HG02970 (cell line): ENCODE measurements around the gene CHRNA9.

Experiments used
- ATAC-seq: cut with Tn5 transposase; IDR thresholded peaks from one replicate; pipeline ENCODE4 v1.9.1; 2021; ENCODE audit warnings: mild to moderate bottlenecking, moderate library complexity, moderate number of reproducible peaks; ENCODE audit not compliant: unreplicated experiment, low FRiP score

The CHRNA9 gene

DNA sequence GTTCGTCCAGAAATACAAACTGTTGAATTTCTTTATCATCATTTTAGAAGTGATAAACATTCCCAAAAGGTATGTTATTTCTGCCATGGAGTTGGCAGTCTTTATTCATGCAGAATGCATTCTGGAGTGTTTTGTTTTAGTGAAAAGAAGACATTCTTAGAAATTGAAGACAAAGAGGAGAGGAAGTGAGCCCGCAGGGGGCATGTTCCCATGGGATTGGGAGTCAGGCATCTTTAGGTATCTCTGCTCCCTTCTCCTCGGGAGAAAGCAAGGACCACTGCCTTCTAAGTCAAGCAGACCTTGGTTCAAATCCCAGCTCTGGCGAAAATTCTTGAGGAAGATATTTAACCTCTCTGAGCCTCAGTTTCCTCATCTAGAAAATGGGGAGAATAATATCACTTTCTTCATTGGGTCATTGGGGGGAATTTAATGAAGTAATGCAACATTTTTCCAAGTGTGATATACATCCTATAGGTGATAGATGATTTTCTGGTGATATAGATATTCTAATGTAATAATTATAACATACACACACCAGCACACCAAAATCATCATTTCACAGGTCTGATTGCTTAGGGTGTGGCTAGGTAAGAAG is 26.5 kb upstream of the CHRNA9 start:
- ATAC-seq = no peak

DNA sequence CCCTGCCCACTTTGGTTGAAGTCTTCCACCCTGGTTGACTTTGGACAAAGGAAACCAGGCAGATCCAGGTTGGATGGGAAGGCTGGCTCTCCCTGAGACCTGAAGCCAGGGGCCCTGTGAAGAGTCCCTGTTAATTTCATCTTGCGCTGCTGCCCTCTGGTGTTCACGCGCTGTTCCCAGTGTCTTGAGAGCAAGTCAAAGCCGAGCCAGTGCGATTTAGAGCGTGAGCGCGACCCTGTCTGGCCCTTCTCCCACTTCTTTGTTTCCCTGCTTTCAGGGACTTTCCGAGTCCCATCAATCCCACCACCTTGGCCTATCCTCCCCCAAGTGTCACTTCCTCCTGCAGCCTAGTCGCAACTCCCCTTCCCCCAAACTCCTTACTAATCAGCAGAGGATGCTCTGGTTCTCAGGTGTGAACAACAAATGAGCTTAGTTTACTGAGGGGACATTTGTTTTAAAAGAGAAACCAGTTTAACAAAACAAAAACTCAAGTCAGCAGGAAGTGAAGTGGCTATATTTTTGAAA is 25.8 kb upstream of the CHRNA9 start:
- ATAC-seq = peak; percentile 31

DNA sequence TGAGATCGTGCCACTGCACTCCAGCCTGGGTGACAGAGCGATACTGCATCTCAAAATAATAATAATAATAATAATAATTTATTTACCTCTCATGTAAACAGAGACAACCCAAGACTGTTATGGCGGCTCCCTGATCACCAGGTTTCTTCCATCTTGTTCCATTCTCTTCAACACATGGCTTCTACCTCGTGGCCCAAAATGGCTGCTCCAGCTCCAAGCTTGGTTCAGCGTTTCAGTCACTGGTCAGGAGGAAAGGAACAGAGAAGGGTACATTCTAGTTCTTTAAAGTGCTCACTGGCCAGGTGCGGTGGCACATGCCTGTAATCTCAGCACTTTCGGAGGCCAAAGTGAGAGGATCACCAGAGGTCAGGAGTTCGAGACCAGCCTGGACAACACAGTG is 24.9 kb upstream of the CHRNA9 start:
- ATAC-seq = no peak

DNA sequence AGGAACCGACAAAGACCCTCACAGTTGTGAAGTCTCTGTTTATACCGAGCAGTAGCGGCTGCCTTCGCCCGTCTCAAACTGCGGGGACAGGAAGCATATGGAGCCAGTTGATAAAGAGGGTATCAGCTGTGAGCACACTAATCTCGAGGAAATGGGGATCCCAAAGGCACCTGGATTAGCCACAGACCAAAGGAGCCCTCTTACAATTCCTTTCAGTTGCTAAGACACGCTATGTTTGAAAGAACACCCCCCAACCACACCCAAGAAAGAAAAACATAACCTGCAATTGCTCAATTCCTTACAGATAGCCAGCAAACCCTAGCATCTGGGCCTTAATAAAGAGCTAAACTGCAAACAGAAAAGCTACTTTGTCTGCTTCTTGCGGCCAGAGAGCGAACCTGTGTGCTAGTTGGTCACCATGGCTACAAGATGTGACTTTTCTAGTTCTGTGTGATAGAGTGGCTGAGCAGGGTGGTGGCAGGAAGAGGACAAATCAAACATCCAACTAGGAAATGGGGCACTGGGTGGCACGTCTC is 23.3 kb upstream of the CHRNA9 start:
- ATAC-seq = no peak

DNA sequence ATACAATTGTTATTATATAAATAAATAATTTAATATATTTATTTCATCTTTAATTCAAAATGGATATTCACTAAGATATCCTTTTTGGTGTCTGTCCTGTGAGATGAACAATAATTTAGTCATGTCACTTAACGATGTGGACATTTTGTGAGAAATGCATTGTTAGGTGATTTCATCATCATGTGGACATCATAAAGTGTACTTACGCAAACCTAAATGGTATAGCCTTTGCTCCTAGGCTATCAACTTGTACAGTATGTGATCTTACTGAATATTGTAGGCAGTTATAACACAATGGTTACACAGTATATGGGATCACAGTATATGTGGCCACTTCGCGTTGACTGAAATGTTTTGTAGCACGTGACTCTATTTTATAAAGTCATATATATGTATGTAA is 20.2 kb upstream of the CHRNA9 start:
- ATAC-seq = no peak

DNA sequence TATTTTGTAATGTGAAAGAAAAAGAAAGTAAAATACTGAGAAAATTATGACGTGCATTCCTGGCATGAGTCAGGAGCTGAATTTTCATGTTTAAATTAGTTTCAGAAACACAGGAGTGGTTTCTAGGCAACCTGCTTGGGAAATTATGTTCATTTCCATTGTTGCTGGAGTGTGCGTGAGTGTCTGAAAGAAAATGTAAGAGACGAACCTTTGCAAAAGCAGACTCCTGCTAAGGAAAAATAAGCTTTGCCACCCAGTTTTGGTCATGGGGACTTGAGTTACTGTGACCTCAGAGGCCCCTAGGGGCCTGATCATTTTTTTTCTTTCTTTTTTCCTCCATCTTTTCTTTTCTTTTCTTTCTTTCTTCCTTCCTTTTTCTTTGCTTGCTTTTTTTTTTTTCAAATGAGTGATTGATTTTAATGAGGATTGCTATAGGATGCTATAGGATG is 18.8 kb upstream of the CHRNA9 start:
- peak; percentile 51 for ATAC-seq

DNA sequence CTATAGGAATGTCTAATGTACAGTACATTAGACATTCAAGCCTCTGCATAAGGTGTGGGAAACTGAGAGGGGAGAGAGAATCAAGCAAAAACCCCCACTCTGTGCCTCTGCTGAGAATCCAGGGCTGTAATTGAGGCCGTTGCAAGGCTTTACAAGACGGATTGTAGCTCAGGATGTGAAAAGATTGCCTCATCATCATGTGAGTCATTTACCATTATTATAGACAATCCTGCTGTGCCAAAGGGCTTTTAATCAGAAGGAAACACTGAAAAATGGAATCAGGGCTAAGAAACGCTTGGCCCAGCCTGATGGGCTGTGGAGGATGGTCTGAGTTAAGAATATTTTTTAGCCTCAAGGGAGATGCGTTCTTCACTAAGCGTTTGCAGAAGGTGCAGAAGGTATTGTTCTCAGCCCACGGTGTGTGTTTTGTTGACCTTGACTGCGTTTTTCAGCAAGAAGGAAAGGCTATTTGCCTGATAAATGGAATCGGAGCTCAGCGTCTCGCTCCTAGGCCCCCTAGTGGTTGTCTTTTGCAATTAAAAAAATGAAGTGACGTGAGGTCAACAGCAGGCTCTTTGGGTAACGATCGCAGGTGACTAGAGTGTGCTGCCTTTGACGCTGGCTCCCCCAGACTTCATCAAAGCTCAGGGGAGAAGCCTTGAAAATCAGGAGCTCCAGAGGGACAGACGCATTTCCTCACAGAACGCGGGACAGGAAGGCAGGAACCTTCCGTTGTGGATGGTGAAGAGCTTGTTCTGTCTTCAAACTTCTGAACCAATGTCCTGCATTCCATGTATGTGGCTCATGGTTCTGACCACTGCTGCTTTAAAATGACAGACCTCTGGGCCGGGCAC is 18.1 kb upstream of the CHRNA9 start:
- ATAC-seq = peak; percentile 52

DNA sequence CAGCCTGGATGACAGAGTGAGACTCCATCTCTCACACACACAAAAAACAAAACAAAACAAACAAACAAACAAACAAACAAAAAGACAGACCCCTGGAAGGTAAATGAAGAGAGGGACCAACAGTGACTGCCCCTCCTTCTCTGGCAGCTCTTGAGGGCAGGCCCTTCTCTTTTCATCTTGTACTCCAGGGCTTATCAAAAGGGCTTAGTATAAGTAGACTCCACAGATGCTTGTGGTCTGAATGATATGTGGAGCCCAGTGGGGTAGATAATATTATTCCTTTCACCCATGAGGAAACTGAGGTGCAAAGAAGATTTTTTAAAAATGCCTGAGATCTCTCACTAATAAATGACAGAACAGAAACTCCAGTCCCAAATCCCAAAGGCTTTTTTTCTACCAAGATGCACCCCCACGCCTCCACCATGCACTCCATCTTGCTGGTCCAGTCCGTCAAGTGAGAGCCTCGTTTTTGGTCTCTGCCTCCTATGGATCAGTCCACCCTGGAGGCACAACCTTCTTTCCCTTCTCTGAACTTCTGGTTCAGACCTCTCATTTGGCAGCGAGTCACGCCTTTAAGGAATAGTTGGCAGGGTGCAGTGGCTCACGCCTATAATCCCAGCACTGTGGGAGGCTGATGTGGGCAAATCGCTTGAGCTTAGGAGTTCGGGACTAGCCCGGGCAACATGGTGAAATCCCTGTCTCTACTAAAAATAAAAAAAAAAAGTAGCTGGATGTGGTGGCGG is 17.0 kb upstream of the CHRNA9 start:
- no peak for ATAC-seq

DNA sequence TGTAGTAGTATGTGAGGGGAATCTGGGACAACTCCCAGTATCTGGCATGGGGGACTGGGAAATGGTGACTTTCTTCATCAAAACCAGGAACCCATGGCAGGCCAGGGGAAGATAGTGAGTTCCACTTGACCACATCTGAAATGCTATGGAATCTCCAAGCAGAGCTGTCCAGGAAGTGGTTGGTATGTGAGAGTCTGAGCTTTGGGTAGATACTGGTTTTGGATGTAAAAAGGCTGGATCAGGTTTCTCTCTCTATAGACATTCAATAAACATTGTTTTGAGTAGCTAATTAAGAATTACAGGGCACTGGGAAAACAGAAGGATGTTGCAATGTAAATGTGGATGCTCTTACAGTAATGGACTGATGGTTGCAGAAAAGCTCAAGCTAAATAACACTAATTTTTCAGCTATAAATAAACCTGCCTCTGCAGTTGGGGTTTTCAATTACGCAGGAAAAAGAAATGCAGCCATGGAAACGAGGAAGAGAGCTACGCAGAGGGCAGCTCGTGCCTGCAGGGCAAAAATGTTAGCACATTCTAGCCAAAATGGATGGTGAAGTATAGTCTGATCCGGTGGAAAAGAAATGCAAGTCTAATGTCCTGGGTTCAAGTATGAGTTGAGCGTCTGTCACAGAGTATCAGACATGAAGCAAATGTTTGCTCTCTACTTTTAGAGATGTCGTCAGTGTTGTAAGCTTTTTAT is 13.4 kb upstream of the CHRNA9 start:
- no peak for ATAC-seq

DNA sequence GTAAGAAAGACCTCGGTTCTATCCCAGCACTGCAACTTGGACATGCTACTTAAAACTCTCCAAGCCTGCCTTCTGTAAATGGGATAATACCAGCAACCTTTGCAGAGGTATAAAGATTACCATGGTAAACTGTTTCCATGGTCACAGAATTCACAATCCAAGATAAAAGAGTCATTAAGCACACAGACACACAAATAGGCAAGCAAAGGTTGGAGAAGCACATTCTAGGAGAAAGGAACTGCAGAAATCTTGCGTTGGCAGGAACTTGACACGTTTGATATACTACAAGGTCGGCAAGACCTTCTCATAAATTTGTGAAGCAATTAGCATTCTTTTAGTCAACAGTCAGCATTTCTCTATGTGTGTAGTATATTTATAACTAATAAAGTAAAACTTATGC is 12.3 kb upstream of the CHRNA9 start:
- no peak for ATAC-seq

DNA sequence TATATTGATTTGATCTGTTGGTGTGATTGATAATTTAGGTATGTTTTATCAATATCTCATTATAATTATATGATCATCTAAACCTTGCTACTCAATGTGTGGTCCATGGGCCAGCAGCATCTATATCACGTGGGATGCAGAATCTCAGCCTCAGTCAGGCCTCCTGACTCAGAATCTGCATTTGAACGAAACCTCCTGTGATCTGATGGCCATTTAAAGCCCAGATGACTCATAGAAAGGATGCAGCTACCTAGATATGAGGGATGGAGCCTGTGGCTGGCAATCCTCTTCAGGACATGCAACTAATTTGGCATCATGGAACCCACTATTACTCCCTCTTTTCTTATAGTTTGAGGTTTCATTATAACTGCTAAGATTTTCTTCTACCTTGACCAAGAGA is 11.3 kb upstream of the CHRNA9 start:
- no peak for ATAC-seq

DNA sequence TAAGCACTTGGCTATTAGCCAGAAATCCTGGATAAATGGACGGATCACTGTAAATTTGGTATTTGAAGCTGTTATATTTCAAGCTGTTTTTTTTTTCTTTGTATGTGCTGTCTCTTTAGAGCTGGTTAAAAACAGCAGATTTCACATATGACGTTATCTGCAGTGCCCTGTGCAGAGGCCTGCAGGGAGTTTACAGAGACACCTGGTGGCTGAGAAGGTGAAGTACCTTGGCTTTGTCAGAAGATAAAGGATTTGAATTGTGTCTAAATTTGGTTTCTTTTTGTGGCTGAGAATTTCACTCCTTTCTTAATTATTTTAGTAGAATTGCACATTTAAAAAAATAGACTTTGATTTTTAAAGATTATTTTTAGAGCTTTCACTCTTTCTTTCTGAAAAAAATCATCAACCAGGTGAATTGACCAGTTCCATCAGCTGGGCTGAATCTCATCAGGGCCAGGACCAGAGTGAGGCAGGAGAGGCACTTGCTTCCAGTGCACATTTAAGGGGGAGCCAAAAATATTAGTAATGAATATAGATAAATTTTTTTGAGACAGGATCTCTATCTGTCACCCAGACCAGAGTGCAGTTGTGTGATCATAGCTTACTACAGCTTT is 9.6 kb upstream of the CHRNA9 start:
- no peak for ATAC-seq

DNA sequence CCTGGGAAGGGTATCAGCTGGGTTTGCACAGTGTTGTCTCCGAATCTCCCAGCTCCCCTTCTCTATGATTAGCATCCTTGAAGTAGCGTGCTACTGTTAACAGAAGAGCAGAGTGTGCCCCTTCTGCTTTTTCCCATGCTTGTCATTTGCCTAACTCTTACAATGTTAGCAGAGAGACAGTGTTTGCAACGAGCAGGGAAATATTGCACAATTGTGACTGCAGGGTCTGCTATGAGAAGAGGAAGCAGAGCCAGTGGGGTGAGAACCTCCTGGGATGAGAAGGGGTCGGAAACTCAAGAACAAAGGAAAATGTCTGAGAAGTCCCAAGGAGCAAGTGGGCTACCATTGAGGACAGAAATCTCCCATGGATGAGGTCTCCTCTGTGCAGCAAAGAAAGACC is 7.8 kb upstream of the CHRNA9 start:
- no peak for ATAC-seq

DNA sequence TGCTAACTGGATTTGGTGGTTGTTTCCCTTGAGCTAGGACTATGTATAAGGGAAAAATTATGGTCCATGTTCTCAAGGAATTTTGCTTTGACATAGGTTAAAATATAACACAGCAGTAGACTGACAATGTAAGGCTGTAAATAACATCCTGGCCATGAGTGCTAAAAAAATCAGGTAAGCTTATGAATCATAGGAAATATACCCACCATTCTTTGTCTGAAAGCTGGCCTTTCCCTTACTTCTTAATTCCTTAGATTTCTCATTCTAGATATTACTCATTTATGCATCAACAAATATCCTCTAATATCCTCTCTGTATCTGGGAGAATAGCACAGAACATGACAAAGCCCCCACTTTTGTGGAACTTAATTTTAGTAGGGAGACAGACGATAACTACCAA is 6.8 kb upstream of the CHRNA9 start:
- ATAC-seq = no peak

DNA sequence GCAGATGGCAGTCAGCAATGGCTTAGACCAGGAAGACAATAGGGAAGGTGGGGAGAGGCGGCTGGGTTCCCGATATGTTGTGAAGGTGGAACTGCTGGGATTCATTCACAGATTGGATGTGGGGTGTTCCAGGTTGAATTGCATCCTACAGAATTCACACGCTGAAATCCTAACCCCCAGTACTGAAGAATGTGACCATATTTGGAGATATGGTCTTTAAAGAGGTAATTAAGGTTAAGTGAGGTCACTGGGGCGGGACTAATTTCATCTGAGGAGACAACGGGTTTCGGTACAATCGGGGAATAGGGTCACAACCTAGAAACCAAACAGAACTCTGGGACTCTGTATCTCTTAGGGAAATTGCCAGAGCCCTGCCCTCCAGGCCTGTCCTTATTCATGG is 5.3 kb upstream of the CHRNA9 start:
- ATAC-seq = no peak

DNA sequence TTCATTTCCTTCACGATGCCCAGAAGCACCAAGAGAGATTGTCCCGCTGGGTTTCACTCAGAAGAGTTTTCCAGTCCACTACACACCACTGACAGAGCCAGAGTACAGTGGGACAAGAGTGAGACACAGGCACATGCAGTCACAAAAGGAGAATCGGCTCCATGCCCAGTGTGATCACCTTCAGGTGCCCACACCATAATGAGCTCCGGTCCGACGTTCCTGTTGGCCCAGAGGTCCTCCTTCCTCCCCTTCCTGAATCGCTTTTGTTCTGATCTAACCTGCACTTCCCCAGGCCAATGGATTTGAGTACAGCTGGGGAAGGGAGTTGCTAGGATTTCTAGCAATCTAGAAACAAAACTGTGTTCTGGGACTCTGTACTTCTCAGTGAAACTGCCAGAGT is 4.6 kb upstream of the CHRNA9 start:
- ATAC-seq = no peak

DNA sequence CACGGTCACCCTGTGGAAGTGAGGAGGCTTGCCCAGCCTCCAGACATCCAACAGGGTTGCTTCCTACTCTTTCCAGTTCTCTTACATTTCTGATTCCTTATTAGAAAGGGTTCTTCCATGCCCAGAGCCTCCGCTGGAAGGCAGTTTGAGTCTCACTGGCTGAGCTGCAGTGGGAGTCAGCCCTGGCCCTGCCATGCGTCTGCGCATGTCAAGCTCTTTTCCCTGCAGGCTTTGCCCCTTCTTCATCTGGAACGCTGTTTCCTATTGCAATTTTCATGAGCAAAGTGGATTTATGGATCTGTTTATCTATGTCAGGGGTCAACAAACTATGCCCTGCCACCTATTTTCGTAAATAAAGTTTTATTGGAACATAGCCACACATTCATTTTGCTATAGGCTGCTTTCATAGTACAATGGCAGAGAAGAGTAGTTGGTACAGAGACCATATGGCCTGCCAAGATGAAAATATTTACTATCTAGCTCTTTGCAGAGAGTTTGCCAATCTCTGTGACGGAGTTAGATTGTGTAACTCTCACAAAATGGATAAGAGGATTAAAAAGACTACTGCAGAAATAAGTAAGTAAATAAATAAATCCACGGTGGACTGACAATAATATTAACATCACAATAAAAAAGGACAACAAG is 3.9 kb upstream of the CHRNA9 start:
- no peak for ATAC-seq

DNA sequence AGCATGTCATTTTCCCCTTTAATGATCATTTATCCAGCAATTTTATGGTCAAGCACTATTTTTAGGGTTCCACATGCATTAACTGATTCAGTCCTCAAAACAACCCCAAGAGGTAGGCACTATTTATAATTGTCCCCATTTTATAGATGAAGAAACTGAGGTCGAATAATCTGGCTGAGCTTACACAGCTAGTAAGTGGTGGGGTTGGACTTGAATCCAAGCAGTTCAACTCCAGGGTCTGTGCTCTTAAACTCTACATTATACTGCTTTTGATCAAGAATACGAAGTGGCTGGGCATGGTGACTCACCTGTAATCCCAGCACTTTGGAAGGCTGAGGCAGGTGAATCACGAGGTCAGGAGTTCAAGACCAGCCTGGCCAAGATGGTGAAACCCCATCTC is 3.2 kb upstream of the CHRNA9 start:
- no peak for ATAC-seq

DNA sequence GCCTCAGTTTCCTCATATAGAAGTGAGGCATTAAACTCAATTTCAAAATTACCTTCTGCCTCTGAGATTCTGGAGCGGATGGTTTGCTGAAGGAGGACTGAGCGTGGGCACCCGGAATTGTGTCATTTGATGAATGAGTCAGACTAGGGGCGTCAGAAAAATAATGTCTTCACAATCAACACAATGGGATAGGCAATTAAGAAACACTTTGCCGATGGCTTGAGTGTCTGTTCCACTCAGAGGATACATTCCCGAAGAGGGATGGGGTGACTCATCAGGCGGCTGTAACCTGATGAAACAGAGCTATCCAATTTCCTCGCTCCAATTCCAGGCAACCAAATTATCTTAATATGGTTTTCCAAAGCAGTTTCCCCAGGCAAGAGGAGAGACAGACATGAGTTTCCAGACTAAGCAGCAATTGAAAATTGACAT is 1.2 kb upstream of the CHRNA9 start:
- no peak for ATAC-seq

DNA sequence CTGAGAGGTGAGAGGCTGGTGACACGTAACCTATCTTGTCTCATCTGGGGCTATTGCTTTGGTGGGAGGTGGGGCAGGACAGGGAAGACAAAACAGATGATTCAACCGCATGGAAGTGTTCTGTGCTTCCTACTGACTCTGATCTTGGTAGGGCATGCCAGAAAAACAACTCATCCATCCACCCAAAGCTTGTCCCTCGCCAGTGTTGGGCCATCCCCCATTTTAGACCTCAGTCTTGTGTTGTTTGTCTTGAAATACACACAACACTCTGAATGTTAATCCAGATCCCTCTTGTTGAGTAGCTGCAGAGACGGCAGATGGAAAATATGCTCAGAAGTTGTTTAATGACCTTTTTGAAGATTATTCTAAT is 377 bp downstream of the CHRNA9 start:
- no peak for ATAC-seq
